Measurements from ENCODE around the gene ARHGAP42. TPM values are rescaled to one million over a fixed set of nuclear protein-coding genes. Genes with fewer than 3 reads are reported as not detected.

Gene ARHGAP42
- total RNA-seq, 2 donors from 2014 or later: 5.6 to 13.8 TPM

DNA sequence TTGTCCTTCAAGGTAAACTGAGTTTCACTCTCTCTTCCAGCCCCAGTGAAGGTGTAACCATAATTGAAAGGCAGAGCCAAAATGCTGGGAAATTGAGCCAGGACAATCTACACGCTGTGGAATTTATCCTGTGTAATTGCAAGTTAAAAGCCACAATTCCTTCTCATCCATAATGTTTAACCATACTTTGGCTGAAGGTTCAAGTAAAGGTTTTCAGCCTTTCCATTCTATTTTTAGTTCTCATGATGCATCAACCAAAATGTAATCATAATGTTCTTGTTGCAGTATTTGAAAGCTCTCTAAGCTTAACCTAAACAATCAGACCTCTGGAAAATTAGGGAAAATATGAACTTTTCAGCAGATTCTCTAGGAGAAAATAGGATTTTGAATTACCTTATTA lies 14.0 kb upstream of the ARHGAP42 start:
- TF ChIP-seq, protein P1, sequence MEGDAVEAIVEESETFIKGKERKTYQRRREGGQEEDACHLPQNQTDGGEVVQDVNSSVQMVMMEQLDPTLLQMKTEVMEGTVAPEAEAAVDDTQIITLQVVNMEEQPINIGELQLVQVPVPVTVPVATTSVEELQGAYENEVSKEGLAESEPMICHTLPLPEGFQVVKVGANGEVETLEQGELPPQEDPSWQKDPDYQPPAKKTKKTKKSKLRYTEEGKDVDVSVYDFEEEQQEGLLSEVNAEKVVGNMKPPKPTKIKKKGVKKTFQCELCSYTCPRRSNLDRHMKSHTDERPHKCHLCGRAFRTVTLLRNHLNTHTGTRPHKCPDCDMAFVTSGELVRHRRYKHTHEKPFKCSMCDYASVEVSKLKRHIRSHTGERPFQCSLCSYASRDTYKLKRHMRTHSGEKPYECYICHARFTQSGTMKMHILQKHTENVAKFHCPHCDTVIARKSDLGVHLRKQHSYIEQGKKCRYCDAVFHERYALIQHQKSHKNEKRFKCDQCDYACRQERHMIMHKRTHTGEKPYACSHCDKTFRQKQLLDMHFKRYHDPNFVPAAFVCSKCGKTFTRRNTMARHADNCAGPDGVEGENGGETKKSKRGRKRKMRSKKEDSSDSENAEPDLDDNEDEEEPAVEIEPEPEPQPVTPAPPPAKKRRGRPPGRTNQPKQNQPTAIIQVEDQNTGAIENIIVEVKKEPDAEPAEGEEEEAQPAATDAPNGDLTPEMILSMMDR (IDR thresholded peaks at IDR 0.05): no peak
- Histone ChIP-seq H3K27ac (no peak overlapping the region), H3K36me3 (no peaks in the 10 kb centered on the region), H3K9me3 (no peaks in the 10 kb centered on the region), H3K27me3 (replicated peaks; ENCODE audit: insufficient read depth) (no peaks in the 10 kb centered on the region), H3K4me1 (ENCODE audit: control insufficient read depth in 1 of 2, low read depth in 2 of 2) (no peaks in the 10 kb centered on the region), H3K4me3 (no peak overlapping the region)
- DNase-seq (ENCODE audit: low spot score): no peak
- no peak for ATAC-seq (ENCODE audit: insufficient number of reproducible peaks, low FRiP score, low read depth)

GRCh38 chr11:100674212-100674611 lies 12.9 kb upstream of the ARHGAP42 start:
- Histone ChIP-seq H3K4me3 (no peak overlapping the region), H3K27ac (no peak overlapping the region), H3K9me3 (no peaks in the 10 kb centered on the region), H3K27me3 (replicated peaks; ENCODE audit: insufficient read depth) (no peaks in the 10 kb centered on the region), H3K36me3 (no peaks in the 10 kb centered on the region), H3K4me1 (ENCODE audit: control insufficient read depth in 1 of 2, low read depth in 2 of 2) (no peaks in the 10 kb centered on the region)
- DNase-seq (ENCODE audit: low spot score) (no peak), ATAC-seq (ENCODE audit: insufficient number of reproducible peaks, low FRiP score, low read depth) (no peak)
- TF ChIP-seq, protein P1 (IDR thresholded peaks at IDR 0.05): no peak

DNA sequence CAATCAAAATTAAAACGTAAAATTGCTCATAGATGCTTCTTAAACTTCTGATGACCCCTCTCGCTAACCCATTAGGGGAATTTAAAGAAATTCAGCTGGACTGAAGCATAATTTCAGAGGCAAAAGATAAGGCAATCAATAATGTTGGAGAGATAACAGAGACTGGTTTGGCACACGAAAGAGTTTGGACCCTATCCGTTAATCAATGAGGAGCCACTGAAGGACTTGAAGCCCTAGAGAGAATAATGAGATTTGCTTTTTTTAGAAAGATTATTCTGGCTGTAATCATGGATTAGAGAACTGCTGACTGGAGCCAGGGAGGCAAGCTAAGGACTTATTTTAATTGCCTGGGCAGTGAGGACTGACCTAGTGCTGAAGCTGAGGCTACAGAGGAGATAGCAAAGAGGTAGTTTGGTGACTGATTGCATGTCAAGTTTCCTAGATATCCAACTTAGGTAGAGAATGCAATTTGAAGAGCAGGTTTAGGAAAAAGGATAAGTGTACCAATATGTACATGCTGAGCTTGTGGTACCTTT lies 11.9 kb upstream of the ARHGAP42 start:
- no peaks in the 10 kb centered on the region for H3K27me3 ChIP-seq (replicated peaks; ENCODE audit: insufficient read depth)
- H3K4me3 ChIP-seq: no peak overlapping the region
- no peak overlapping the region for H3K27ac ChIP-seq
- TF ChIP-seq, protein P1 (IDR thresholded peaks at IDR 0.05): no peak
- H3K36me3 ChIP-seq: no peaks in the 10 kb centered on the region
- H3K4me1 ChIP-seq (ENCODE audit: control insufficient read depth in 1 of 2, low read depth in 2 of 2): no peaks in the 10 kb centered on the region
- no peak for ATAC-seq (ENCODE audit: insufficient number of reproducible peaks, low FRiP score, low read depth)
- H3K9me3 ChIP-seq: no peaks in the 10 kb centered on the region
- DNase-seq (ENCODE audit: low spot score): no peak

DNA sequence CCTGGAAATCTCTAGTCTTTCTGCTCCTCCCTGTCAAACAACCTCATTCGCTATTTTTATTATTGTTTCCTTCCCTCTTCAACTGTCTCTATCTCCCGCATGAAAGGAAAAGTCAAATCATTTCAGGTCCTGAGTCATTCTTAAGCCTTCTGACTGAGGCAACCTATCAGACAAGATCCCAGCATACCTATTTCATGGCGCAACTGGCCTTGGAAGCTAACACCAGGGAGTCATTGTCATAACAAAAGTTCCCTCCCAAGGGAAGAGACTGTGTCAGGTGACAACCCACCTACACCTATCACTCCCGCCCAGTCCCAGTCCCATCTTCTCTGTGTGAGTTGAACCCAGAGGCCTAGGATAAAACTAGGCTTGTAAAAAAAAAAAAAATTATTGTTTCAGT lies 10.2 kb upstream of the ARHGAP42 start:
- H3K27ac ChIP-seq: no peak overlapping the region
- no peaks in the 10 kb centered on the region for H3K4me1 ChIP-seq (ENCODE audit: control insufficient read depth in 1 of 2, low read depth in 2 of 2)
- DNase-seq (ENCODE audit: low spot score): no peak
- no peaks in the 10 kb centered on the region for H3K27me3 ChIP-seq (replicated peaks; ENCODE audit: insufficient read depth)
- no peaks in the 10 kb centered on the region for H3K9me3 ChIP-seq
- TF ChIP-seq, protein P1 (IDR thresholded peaks at IDR 0.05): no peak
- H3K36me3 ChIP-seq: no peaks in the 10 kb centered on the region
- H3K4me3 ChIP-seq: no peak overlapping the region
- ATAC-seq (ENCODE audit: insufficient number of reproducible peaks, low FRiP score, low read depth): no peak

DNA sequence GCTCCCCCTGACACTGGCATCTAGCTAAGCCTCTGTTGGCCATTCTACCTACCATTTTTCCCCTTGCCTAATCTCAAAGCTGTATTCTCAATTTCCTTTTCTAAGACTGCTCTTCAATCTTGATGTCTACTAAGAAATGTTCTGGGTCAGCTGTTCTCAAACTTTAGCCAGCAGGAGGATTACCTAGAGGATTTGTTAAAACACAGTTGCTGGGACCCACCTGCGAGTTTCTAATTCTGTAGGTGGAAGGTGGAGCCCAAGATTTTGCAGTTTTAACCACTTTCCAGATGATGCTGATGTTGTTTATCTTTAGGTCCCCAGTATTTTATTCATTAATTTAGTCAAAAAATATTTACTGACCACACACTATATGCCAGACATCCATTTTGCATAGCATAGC lies 9.3 kb upstream of the ARHGAP42 start:
- no peak for ATAC-seq (ENCODE audit: insufficient number of reproducible peaks, low FRiP score, low read depth)
- no peak for DNase-seq (ENCODE audit: low spot score)
- no peak overlapping the region for H3K4me3 ChIP-seq
- H3K9me3 ChIP-seq: no peaks in the 10 kb centered on the region
- TF ChIP-seq, protein P1 (IDR thresholded peaks at IDR 0.05): no peak
- no peaks in the 10 kb centered on the region for H3K36me3 ChIP-seq
- no peak overlapping the region for H3K27ac ChIP-seq
- no peaks in the 10 kb centered on the region for H3K4me1 ChIP-seq (ENCODE audit: control insufficient read depth in 1 of 2, low read depth in 2 of 2)
- H3K27me3 ChIP-seq (replicated peaks; ENCODE audit: insufficient read depth): no peaks in the 10 kb centered on the region
